NCI-H446 (cell line): ENCODE results near the gene PSMD6.

Experiments used
- DNase-seq, 2 experiments: peaks; one replicate each; lab custom pipeline; 2025; lab: John Stamatoyannopoulos, UW

The PSMD6 gene

GRCh38 chr3:64023187-64023860 lies at the start of gene PSMD6:
TSS of gene PSMD6 (minus strand) at chr3:64023494. CDS start at chr3:64023419, 75 bp downstream.
- peak; percentile 37 to 74 for DNase-seq

GRCh38 chr3:64072126-64072525 lies 48.8 kb upstream of the PSMD6 start:
- DNase-seq: no peak

- DNase-seq: no peak
Measured at GRCh38 chr3:64070704-64071103, 47.4 kb upstream of the PSMD6 start.

DNA sequence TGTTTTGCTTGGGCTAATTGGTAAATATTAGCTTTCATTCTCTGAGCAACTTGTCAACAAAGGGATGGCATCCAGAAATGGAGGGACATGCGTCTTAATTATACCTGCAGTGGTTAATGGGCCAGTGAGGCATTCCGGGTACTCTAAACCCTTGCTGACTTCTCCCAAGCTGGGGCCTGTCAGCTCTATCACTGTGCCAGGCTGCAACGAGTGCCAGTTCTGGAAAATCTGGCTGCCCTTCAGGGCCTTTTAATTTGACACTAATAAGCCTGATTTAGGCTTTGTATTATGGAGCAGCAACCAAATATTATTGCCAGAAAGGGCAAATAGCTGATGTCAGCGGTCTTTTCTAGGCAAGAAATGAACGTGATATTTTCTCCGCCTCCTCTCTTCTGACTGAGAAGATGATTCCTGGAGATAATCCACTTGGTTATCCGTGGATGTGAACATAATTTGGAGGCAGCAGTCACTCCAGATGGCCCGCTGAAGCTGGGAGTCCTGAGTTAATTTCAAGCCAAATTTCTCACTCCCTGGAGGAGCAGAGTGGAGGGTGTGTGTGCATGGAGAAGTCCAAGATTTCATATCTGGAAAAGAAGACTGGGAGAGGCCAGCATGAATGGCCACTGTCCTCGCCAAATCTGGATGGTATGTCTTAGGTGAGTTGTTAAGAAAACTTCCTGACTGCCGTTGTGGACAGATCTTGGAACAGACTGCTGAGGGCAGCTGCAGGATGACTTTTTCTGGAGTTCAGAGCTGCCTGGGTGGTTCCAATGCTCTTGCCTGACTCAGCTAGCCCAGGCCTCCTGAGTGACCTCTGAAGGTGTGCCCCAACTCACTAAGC lies 44.4 kb upstream of the PSMD6 start:
- peak; percentile 91 to 92 for DNase-seq

GRCh38 chr3:64064804-64065203 lies 41.5 kb upstream of the PSMD6 start:
- no peak for DNase-seq

DNA sequence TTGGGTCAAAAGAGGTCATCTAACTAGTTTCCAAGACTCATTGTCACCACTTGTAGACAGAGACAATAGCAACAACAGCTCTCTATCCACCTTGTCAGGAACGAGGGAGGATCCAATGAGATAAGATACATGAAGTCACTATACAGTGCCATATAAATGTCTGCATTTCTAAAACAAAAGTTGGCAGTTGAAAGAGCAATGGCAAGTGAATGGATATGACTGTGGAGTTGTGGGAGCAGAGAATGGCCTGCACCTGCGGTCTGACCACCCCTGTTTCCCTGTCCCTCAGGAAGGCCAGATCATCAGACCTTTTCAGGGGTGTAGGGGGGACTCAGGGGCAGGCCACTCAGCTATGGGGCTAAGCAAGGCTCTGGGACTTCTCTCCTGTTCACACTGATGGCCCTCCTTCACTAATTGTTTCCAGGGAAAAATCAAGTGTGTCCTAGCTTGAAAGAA lies 40.7 kb upstream of the PSMD6 start:
- no peak for DNase-seq

DNA sequence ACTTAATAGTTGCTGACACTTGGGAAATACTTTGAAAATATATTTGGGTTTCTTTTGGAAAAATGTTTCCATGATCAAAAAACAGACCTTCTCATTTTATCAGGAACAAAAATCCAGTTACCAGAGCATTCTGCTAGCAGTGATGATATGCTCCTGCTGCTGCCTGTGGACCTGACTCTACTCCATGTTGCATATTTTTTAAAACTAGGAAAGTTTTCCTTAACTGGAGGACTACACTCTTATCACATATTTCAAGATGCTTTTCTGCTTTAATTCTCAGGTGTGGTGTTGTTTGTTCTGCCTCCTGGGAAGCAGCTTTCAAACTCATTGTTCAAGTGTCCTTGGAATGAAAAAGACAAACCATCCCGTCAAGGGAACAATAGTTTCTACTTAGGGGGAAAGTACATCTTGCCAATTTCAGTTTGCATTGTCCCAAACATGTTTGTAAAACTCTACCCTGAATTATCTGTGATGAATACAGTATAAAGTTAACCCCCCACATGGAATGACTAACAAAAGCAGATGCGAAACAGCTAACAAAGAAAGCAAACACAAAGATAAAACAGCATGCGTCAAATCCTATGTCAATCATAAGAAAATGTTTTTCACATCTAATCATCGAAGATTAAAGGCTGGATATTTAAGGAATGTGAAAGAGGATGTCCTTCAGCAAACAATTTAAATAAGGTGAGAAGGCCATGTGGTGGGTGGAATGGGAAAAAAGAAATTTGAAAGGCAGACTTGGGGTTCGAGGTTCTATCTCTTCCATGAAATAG lies 40.1 kb upstream of the PSMD6 start:
- no peak for DNase-seq

- no peak for DNase-seq
Measured at GRCh38 chr3:64061628-64062027, 38.3 kb upstream of the PSMD6 start.

DNA sequence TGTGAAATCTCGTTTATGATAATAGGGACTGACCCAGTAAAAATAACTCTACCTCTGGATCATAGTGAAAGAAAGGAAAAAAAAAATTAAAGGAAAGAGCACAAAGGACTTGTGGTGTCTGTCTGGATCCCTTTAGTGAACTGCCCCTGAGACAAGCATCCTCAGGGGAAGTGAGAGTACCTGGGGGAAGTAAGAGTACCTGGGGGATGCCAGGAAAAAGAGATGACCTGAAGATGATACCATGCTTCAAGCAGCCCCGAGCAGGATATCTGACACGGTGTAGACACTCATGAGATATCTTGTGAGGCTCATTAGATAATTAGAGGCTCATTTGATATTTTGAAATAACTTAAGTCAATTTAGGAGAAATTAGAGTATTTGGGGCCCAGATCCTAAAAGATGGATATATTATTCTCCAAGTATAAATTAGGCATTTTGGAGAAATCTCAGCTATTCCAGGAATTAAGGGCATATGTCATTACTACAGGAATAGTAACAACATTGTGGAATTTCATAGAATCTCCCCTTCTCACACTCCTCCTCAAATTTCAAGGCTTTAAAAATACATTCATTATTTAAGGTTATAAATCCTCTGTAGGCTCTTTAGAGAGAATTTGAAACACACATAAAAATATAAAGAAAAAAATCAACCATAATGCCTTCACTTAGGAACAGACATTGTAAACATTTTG lies 36.3 kb upstream of the PSMD6 start:
- DNase-seq: no peak

- peak; percentile 10 to 64 for DNase-seq
Measured at GRCh38 chr3:64058566-64058965, 35.3 kb upstream of the PSMD6 start.

DNA sequence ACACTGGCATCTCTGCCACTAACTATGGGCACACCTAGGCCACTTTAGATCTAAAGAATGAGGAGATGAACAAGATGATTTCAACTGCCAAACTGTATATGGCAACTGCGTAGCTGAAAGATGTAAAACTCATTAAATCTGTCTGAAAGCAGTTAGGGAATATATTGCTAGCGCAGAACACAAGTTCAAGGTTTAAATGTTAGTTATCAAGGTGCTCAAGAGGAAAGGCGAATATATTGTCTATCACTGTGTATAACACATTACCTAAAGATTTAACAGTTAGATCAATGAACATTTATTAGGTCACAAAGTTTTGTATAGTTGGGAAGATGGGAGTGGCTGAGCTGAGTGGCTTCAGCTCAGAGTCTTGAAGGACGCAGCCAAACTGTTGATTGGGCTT lies 33.9 kb upstream of the PSMD6 start:
- DNase-seq: no peak

DNA sequence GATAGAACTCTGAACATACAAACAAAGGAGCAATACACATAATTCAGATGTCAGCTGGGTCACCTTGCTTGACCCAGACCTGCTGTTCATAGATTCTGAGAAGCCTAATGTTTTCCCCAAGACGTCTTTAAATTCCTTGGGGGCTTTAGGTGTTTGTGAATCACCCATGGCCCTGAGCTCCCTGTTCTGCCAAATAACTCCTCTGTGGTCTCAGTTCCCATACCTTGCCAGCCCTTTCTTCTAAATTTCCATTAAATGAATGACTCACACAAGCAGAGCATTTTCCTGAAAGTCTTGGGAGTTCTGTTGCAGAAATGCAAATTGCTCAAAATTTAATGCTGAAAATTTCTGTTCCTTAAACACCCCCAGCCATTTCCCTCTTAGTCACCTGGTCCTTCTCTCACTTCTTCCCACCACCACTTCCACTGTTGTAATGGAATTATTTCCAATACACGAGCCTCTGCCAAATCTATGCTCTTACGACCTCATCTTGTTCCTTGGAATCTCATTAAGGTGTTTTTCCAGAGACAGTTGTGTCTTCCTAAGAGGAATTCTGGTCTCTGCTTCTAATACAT lies 33.4 kb upstream of the PSMD6 start:
- DNase-seq: no peak

- DNase-seq: no peak
Measured at GRCh38 chr3:64055076-64055475, 31.8 kb upstream of the PSMD6 start.

DNA sequence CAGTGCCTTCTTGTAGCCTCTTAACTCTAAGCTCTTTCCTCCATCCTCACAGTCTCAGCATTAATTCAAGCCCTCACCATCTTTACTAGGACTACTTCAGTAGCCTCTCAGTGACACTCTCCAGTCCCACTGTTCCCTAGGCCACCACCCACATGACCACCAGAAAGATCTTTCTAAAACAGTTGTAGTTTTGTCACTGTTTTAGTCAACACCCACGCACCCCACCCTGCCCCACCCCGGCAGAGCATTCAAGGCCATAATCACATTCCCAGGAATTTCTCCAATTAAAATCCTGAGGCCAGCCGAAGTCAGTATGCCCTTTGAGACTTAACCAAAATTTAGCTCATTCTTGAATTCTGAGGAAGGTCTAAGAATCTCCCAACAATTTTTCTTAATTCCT lies 31.2 kb upstream of the PSMD6 start:
- DNase-seq: no peak

GRCh38 chr3:64053581-64053980 lies 30.3 kb upstream of the PSMD6 start:
- no peak for DNase-seq

GRCh38 chr3:64053117-64053516 lies 29.8 kb upstream of the PSMD6 start:
- DNase-seq: no peak

DNA sequence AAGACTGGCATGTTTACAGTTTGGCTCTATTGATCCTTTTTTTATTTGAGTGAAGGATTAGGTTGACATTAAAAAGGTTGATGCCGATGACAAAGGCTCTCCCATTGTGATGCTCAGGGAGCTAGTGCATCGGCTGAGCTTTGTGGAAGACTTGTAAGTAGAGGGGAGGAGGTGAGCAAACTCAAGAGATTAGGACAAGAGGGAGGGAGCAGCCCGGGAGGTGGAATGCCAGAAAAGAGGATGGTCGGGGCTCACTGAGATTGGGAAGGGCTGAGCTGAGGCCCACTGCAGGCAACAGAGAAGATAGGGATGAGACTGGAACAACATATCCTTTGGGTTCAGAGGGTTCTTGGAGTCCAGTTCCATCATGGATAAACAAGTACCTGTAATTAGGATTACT lies 26.5 kb upstream of the PSMD6 start:
- DNase-seq: no peak

DNA sequence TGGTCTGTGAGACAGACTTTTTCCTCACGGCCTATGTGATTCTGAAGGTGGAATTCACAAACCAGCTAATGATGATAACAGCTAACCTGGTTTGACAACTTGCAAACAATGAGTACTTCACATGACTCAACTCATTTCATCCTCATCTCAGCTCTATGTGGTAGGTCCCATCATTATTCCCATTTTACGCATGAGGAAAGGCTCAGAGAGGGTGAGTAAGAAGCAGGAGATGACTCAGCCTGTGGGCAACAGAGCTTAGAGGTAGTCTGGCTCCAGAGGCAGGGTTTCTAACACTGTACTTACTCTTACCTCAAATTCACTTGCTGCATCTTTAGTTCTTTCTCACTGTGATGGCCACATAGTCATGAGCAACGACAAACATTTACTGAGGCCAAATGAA lies 25.8 kb upstream of the PSMD6 start:
- no peak for DNase-seq

DNA sequence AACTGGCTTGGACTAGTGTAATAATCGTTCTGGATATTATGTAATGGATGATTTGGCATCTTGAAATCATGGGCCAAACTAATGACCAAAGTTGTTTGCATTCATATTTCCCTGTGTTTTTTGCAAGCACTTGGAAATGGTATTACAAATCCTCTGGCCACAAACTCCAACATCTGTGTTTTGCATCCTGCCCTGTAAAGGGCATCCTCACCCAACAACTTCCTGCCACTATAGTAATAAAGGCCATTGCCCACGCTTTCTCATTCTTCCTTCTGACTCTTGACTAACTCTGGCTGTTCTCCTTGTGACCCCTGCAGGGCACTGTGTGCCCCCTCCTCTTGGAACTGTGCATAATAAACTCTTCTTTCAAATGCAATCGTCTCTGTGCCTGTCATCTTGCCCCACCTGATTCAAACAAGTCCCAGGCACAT lies 25.4 kb upstream of the PSMD6 start:
- no peak for DNase-seq

DNA sequence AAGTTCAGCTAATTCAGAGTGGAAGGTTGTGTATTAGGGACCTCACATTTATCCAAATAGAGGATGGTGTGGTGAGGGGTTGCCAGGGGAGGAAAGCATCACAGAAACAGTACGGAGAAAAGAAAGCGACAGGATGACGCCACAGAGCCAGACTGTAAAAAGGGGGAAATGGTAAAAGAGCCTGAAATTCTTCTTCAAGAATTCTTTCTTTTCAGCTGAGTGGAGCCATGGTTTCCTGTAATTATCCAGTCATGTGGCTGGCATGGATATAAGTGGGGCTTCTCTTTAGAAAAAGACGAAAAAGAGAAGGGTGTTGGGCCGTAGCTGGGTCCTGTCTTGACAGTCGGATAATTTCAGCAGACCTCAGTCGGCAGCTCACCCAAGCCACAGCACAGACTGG lies 24.5 kb upstream of the PSMD6 start:
- no peak for DNase-seq

- DNase-seq: no peak
Measured at GRCh38 chr3:64046996-64047594, 23.8 kb upstream of the PSMD6 start.
